Stimulated activated naive CD4-positive, alpha-beta T cell (primary cell): ENCODE results near the gene PLAAT1.

Experiments
- DNase-seq, 6 experiments: peaks; one replicate each; lab custom pipeline; 2025; lab: John Stamatoyannopoulos, UW

PLAAT1 gene

GRCh38 chr3:193253986-193254660 is 13.1 kb downstream of the PLAAT1 start:
- DNase-seq: no peak

GRCh38 chr3:193261970-193262369 is 20.9 kb downstream of the PLAAT1 start:
- no peak for DNase-seq

- no peak for DNase-seq
Measured at GRCh38 chr3:193262707-193263106, 21.7 kb downstream of the PLAAT1 start.

GRCh38 chr3:193269343-193270028 is 28.5 kb downstream of the PLAAT1 start:
- DNase-seq: no peak

- no peak for DNase-seq
Measured at GRCh38 chr3:193270451-193270850, 29.4 kb downstream of the PLAAT1 start.

GRCh38 chr3:193271101-193271840 is 30.2 kb downstream of the PLAAT1 start:
- DNase-seq: no peak

GRCh38 chr3:193292386-193292785 is 51.4 kb downstream of the PLAAT1 start:
- no peak for DNase-seq

GRCh38 chr3:193295985-193296384 is 55.0 kb downstream of the PLAAT1 start:
- DNase-seq: no peak

- no peak for DNase-seq
Measured at GRCh38 chr3:193297421-193297820, 56.4 kb downstream of the PLAAT1 start.

GRCh38 chr3:193301433-193301832 is 60.4 kb downstream of the PLAAT1 start:
- no peak for DNase-seq

- no peak for DNase-seq
Measured at GRCh38 chr3:193305356-193305755, 64.3 kb downstream of the PLAAT1 start.

- DNase-seq: no peak
Measured at GRCh38 chr3:193310914-193311723, 70.1 kb downstream of the PLAAT1 start.

GRCh38 chr3:193313061-193313958 is 72.3 kb downstream of the PLAAT1 start:
- no peak for DNase-seq

GRCh38 chr3:193314161-193314560 is 73.1 kb downstream of the PLAAT1 start:
- DNase-seq: no peak

- no peak for DNase-seq
Measured at GRCh38 chr3:193317682-193318300, 76.8 kb downstream of the PLAAT1 start.
